ENCODE results near the gene PHAX. TPM values are rescaled to one million over a fixed set of nuclear protein-coding genes. Genes with fewer than 3 reads are reported as not detected.

PHAX gene
- total and polyA plus RNA-seq, 10 of the 15 experiments (the other 5 are each of a cell fraction or from before 2014, with no cell fraction given): 28.2 to 88.7 (median 60.3) TPM

DNA sequence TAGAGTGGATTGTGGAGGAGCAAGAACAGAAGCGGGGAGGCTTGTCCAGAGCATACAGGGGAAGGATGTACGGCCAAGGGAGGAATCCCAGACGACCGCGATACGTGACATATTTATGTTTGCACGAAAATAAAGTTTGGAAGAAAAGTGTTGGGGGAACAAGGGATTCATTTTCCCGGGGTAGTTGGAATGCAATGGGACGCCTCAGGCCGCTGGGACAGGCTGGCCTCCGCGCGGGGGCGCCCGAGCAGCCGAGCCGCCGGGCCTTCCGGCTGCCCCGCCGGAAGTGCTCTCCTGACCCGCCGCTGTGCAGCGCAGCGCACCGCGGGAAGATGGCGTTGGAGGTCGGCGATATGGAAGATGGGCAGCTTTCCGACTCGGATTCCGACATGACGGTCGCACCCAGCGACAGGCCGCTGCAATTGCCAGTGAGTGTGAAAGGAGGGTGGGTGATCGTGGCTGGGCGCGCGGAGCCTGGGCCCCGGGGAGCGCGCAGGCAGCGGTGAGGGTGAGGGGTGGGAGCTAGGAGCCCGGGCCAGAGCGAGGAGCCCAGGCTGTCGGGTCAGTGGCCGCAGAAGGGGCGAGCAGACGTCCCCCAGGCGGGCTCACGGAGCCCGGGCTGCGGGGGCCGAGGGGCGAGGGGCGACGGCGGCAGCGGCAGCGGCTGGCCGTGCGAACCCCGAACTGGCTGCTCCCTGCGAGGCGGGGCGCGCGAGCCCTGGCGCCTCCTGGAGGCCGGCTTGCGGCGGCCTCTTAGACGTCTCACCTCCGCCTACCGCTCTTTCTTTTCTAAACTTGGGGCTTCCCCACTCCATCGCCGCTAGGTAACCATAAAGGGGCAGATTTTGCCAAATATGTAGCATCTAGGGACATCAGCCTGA, at the start of gene PHAX (continued):
- TF ChIP-seq SMAD5 (IDR thresholded peaks at IDR 0.05; ENCODE audit: low read depth): 0 out of 2 replicates have a peak, but pooled peaks have one; percentile 51
- TF ChIP-seq PAX5 (IDR thresholded peaks at IDR 0.05; ENCODE audit: borderline replicate concordance, low read depth, low read length): 0 out of 2 replicates have a peak, but pooled peaks have one; percentile 19
- peak in 1 of 2 experiments; percentile 57; a peak in 2 of 3 replicates for TF ChIP-seq EGR1 (IDR thresholded peaks at IDR 0.05; ENCODE audit: borderline replicate concordance in 1 of 2, low read depth in 2 of 2, low read length in 2 of 2)
- no peak for TF ChIP-seq BRCA1 (IDR thresholded peaks at IDR 0.05; ENCODE audit: low read depth, low read length)
- TF ChIP-seq, protein P1, sequence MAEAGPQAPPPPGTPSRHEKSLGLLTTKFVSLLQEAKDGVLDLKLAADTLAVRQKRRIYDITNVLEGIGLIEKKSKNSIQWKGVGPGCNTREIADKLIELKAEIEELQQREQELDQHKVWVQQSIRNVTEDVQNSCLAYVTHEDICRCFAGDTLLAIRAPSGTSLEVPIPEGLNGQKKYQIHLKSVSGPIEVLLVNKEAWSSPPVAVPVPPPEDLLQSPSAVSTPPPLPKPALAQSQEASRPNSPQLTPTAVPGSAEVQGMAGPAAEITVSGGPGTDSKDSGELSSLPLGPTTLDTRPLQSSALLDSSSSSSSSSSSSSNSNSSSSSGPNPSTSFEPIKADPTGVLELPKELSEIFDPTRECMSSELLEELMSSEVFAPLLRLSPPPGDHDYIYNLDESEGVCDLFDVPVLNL (IDR thresholded peaks at IDR 0.05; ENCODE audit: low read depth, low read length): 0 out of 2 replicates have a peak, but pooled peaks have one; percentile 39
- TF ChIP-seq, protein P2, sequence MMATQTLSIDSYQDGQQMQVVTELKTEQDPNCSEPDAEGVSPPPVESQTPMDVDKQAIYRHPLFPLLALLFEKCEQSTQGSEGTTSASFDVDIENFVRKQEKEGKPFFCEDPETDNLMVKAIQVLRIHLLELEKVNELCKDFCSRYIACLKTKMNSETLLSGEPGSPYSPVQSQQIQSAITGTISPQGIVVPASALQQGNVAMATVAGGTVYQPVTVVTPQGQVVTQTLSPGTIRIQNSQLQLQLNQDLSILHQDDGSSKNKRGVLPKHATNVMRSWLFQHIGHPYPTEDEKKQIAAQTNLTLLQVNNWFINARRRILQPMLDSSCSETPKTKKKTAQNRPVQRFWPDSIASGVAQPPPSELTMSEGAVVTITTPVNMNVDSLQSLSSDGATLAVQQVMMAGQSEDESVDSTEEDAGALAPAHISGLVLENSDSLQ (IDR thresholded peaks at IDR 0.05): peak; percentile 46; the same call in 1 of the 2 replicates
- no peak for TF ChIP-seq ZNF274 (IDR thresholded peaks at IDR 0.05; ENCODE audit: insufficient read depth, insufficient read length)
- no peak for TF ChIP-seq RBBP5 (conservative IDR thresholded peaks at IDR 0.05)
- TF ChIP-seq, protein P3, sequence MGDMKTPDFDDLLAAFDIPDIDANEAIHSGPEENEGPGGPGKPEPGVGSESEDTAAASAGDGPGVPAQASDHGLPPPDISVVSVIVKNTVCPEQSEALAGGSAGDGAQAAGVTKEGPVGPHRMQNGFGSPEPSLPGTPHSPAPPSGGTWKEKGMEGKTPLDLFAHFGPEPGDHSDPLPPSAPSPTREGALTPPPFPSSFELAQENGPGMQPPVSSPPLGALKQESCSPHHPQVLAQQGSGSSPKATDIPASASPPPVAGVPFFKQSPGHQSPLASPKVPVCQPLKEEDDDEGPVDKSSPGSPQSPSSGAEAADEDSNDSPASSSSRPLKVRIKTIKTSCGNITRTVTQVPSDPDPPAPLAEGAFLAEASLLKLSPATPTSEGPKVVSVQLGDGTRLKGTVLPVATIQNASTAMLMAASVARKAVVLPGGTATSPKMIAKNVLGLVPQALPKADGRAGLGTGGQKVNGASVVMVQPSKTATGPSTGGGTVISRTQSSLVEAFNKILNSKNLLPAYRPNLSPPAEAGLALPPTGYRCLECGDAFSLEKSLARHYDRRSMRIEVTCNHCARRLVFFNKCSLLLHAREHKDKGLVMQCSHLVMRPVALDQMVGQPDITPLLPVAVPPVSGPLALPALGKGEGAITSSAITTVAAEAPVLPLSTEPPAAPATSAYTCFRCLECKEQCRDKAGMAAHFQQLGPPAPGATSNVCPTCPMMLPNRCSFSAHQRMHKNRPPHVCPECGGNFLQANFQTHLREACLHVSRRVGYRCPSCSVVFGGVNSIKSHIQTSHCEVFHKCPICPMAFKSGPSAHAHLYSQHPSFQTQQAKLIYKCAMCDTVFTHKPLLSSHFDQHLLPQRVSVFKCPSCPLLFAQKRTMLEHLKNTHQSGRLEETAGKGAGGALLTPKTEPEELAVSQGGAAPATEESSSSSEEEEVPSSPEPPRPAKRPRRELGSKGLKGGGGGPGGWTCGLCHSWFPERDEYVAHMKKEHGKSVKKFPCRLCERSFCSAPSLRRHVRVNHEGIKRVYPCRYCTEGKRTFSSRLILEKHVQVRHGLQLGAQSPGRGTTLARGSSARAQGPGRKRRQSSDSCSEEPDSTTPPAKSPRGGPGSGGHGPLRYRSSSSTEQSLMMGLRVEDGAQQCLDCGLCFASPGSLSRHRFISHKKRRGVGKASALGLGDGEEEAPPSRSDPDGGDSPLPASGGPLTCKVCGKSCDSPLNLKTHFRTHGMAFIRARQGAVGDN (IDR thresholded peaks at IDR 0.05): peak; percentile 37; the same call in 1 of the 2 replicates
- TF ChIP-seq JUNB (IDR thresholded peaks at IDR 0.05): no peak
- TF ChIP-seq POU2F2 (IDR thresholded peaks at IDR 0.05; ENCODE audit: borderline replicate concordance, low read depth, low read length): peak; percentile 50; the same call in 2 of the 3 replicates
- TF ChIP-seq, protein P4, sequence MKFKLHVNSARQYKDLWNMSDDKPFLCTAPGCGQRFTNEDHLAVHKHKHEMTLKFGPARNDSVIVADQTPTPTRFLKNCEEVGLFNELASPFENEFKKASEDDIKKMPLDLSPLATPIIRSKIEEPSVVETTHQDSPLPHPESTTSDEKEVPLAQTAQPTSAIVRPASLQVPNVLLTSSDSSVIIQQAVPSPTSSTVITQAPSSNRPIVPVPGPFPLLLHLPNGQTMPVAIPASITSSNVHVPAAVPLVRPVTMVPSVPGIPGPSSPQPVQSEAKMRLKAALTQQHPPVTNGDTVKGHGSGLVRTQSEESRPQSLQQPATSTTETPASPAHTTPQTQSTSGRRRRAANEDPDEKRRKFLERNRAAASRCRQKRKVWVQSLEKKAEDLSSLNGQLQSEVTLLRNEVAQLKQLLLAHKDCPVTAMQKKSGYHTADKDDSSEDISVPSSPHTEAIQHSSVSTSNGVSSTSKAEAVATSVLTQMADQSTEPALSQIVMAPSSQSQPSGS (IDR thresholded peaks at IDR 0.05; ENCODE audit: low read length): no peak
- peak; percentile 82 for TF ChIP-seq NR2F1 (conservative IDR thresholded peaks at IDR 0.05)
- 0 out of 2 replicates have a peak, but pooled peaks have one; percentile 18 for TF ChIP-seq MXI1 (IDR thresholded peaks at IDR 0.05; ENCODE audit: low read depth, low read length)
- TF ChIP-seq BACH1 (IDR thresholded peaks at IDR 0.05; ENCODE audit: borderline replicate concordance): peak; percentile 74; the same call in 1 of the 2 replicates
- TF ChIP-seq PML (IDR thresholded peaks at IDR 0.05; ENCODE audit: low read length): peak; percentile 76; the same call in 1 of the 2 replicates
- peak; percentile 85 for TF ChIP-seq ZBED1 (IDR thresholded peaks at IDR 0.05; ENCODE audit: borderline replicate concordance)
- no peak for TF ChIP-seq SMAD1 (IDR thresholded peaks at IDR 0.05; ENCODE audit: low read depth, partially characterized antibody)

All from GM12878 (cell line).